Measurements from ENCODE around the gene NOA1. TPM values are rescaled to one million over a fixed set of nuclear protein-coding genes. Genes with fewer than 3 reads are reported as not detected.

NOA1 gene
- total and polyA plus RNA-seq, 2 donors (not counting 3 experiments of a cell fraction or from before 2014, with no cell fraction given): 13.9 to 17.1 TPM

GRCh38 chr4:57013543-57014120, 36.2 kb upstream of the NOA1 start:
- peaks cover 9% of the 10 kb centered on the region for H3K79me2 ChIP-seq (ENCODE audit: control insufficient read depth, insufficient read depth, low read length)
- peaks cover 13 to 44% of the 10 kb centered on the region in 2 experiments for H3K36me3 ChIP-seq (ENCODE audit: control insufficient read depth in 2 of 2, extremely low read depth in 1 of 2, insufficient read depth in 2 of 2, low read length in 2 of 2)
- DNase-seq (ENCODE audit: low read depth, low spot score) (no peak), FAIRE-seq (no peak)
- no peak overlapping the region for H2AFZ ChIP-seq (ENCODE audit: low read depth, low read length)
- no peaks in the 10 kb centered on the region for H3K4me1 ChIP-seq (ENCODE audit: control insufficient read depth, extremely low read depth, insufficient read depth, low read length)
- intact Hi-C loops (cut with micrococcal nuclease): no loop called here
- no peak for TF ChIP-seq POLR2A (IDR thresholded peaks at IDR 0.05; ENCODE audit: low read depth, low read length)
- TF ChIP-seq GATA2 (IDR thresholded peaks at IDR 0.05; ENCODE audit: insufficient read depth, insufficient read length, low read depth, low read length): no peak
- TF ChIP-seq MYC (IDR thresholded peaks at IDR 0.05; ENCODE audit: low read depth, low read length): no peak
- no peak for TF ChIP-seq POLR2AphosphoS5 (IDR thresholded peaks at IDR 0.05; ENCODE audit: insufficient read depth, low read depth, low read length)
- TF ChIP-seq EZH2 (IDR thresholded peaks at IDR 0.05; ENCODE audit: borderline replicate concordance, low read depth, low read length, severe bottlenecking): no peak
- TF ChIP-seq, protein P1, sequence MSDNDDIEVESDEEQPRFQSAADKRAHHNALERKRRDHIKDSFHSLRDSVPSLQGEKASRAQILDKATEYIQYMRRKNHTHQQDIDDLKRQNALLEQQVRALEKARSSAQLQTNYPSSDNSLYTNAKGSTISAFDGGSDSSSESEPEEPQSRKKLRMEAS (IDR thresholded peaks at IDR 0.05; ENCODE audit: insufficient read depth, insufficient read length): no peak
- no peak for TF ChIP-seq CTCF (IDR thresholded peaks at IDR 0.05; ENCODE audit: extremely low read depth in 1 of 2, insufficient read depth in 1 of 2, low read depth in 1 of 2, low read length in 2 of 2)
- TF ChIP-seq JUN (IDR thresholded peaks at IDR 0.05; ENCODE audit: borderline replicate concordance, insufficient read depth, insufficient read length, low read depth): no peak
- no peak for TF ChIP-seq FOS (IDR thresholded peaks at IDR 0.05; ENCODE audit: borderline replicate concordance, insufficient read depth, low read length)
- POLR2A ChIA-PET: no interaction called here
- dilution Hi-C loops (cut with MboI; ENCODE audit: extremely low pct_ligation_motif_present, low sequenced_read_pairs): no loop called here
- H3K9me3 ChIP-seq (replicated peaks; ENCODE audit: control insufficient read depth, insufficient read depth, low read length): no peaks in the 10 kb centered on the region
- no peak overlapping the region for H3K4me2 ChIP-seq (ENCODE audit: insufficient read depth, low read length)
- no peak overlapping the region for H3K4me3 ChIP-seq (replicated peaks in 1 of 3; ENCODE audit: insufficient read depth in 1 of 3, low read depth in 1 of 3, low read length in 3 of 3)
- no TSS peak for BruUV-seq (replicated peaks)
- CTCF ChIA-PET: interaction anchor here (0.8 to 1.4 kb wide), 2 partner anchors 11 to 150 kb away, joined by 3 read pairs; no protein-coding TSS in a partner anchor
- no peak overlapping the region for H3K27ac ChIP-seq (ENCODE audit: insufficient read depth, low read depth, low read length)
- peaks cover 3% of the 10 kb centered on the region for H3K9me1 ChIP-seq (replicated peaks; ENCODE audit: control insufficient read depth, extremely low read depth, insufficient read depth, low read length)
- no peak overlapping the region for H3K9ac ChIP-seq (replicated peaks; ENCODE audit: extremely low read depth, insufficient read depth, low read length)
- no peaks in the 10 kb centered on the region for H3K27me3 ChIP-seq (ENCODE audit: control insufficient read depth in 2 of 2, insufficient read depth in 2 of 2, low read length in 2 of 2)
- H4K20me1 ChIP-seq (replicated peaks; ENCODE audit: control insufficient read depth, extremely low read depth, insufficient read depth, low read length): peaks cover 8% of the 10 kb centered on the region

Data from endothelial cell of umbilical vein (primary cell).